Activated CD8-positive, alpha-beta memory T cell treated with anti-CD3 and anti-CD28 coated beads, Interleukin-2, amount 50 U/mL, for 4 hours (primary cell): ENCODE results near the gene AMZ1.
"Not testable (repeated sequence)": the region's sequence is repeated elsewhere in the genome, so short reads cannot be mapped to it uniquely, and the experiment has no call there.

ENCODE experiments used
- DNase-seq: peaks from one replicate; pipeline ENCODE4 v3.0.0-alpha.2; 2020

Gene AMZ1

DNA sequence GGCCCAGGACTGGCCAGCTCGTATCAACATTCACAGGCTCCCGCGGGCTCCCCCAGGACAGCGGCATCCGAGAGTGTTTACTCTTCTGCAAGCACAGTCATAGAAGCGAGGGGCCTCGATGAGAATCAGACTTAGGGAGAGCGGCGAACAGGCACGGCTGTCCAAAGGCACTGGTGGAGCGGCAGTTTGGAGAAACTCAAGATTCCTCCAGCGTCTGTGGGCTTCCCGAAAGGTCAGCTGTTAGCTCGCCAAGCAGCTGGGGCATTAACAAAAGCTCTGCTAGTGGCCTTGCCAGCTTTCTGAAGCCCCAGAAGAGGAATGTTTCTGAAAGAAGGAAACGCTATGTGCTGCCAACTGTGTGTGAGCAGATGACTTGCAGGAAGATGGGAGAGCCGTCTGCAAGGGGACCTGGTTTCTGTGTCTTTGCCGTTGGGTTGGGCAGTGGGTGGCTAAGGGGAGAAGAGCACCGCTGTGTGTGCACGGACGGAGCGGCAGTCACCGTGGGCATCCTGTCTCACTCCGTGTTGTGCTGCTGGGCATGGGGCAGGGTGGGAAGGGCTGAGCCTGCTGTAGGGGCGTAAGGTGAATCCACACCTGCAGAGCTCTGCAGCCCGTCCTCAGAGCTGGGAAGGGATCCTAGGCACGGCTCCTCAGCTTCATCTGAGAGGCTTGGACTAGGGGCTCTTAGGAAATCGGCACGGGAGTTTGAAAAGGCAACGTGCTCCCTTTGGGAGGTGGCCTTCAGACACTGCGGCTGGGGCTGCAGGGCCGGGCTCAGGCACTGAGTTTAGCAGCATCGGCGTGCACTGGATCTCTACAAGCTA, 42.1 kb downstream of the AMZ1 start:
- DNase-seq, result no peak

DNA sequence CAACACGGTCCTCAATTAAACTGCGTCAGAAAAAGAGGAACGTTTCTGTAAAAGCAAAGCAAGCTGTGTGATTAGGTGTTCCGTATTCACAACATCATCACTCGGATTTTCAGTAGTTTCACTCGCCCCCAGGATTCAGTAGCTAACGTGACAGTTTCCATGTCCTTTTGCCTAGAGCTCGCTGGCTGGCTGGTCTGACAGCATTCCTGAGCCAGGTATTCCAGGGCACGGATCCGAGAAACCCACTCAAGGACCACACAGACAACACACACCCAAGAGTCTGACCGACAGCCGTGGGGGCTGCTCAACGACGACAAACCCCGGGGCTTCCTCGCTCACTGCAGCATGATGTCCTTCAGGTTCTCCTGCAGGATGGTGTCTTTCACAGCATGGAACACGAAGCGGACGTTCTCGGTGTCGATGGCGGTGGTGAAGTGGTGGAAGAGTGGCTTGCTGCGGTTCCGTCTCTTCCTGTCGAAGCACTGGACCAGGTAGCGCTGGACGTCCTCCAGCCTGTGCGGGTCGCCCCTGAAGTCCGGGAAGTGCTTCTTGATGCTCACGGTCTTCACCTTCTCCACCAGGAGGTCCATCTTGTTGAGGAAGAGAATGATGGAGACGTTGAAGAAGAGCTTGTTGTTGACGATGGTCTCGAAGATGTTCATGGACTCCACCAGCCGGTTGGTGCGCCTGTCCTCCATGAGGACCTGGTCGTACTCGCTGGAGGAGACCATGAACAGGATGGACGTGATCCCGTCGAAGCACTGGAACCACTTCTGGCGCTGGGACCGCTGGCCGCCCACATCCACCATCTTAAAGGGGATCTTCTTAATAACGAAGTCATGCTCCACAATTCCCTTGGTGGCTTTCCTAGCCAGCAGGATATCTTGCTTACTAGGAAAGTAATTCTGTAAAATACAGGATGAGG, 43.1 kb downstream of the AMZ1 start:
- no peak for DNase-seq

DNA sequence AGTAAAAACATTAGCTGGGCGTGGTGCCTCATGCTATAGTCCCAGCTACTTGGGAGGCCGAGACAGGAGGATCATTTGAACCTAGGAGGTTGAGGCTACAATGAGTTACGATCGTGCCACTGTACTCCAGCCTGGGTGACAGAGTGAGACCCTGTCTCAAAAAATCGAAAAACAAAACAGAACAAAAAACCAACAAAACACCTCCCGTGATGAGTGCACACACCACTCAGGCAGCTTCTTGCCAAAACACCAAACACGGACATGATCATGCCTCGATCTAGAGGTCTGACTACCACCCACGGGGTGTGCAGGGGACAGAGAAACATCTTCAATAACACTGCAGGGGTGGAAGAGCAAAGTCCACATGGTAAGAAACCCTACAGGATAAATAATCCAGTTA, 44.4 kb downstream of the AMZ1 start:
- no peak for DNase-seq

DNA sequence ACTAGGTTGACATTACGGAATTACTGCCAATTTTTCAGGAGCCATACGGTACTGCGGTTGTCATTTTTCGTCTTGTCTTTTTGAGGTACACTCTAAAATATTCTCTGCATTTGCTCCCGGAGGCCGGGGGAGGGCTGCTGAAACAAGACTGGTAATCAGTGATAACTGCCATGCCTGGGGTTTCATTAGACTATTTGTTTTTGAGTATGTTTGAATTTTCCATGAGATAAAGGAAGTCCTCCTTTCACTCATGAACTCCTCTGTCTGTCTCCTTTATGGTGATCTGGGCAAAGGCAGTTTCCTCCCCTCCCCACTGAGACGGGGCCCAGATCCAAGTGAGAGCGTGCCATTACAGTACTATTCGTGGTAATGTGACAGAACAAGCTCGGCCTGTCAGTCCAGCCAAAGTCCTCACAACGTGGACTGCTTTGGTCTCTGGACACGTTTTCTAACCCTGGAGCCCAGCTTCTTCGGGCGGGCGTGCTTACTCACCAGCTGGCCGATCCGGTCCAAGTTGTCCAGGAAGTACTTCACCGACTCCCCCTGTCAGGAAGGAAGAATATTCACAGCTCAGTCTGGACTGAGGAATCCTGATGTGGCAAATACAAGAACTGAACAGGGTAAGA, 45.1 kb downstream of the AMZ1 start:
- no peak for DNase-seq

DNA sequence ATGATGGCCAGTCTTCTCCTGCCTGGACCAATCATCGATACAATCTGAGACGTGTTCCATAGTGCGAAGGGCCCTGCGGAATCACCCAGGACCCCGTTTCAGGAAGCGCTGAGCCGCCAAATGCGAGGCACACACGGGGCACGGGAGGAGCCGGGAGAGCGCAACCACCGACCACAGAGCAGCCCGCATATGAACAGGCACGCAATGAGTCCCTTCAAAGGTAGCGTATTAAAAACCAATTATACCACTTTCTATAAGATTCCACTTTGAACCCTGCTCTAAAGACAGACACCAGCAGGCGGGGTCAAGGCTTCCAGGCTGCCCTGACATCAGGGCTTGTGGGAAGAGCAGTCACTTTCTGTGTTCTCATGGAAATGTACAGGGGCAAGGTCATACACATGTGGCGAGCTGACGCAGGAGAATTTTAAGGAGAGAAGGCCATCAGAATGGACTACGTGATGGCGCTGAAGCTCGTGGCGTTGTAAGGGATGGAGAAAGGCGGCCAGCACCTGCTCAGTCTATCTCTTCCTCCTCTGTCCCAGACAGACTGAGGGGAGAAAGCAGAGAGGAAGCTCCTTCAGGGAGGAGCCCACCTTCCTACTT, 46.2 kb downstream of the AMZ1 start:
- no peak for DNase-seq

DNA sequence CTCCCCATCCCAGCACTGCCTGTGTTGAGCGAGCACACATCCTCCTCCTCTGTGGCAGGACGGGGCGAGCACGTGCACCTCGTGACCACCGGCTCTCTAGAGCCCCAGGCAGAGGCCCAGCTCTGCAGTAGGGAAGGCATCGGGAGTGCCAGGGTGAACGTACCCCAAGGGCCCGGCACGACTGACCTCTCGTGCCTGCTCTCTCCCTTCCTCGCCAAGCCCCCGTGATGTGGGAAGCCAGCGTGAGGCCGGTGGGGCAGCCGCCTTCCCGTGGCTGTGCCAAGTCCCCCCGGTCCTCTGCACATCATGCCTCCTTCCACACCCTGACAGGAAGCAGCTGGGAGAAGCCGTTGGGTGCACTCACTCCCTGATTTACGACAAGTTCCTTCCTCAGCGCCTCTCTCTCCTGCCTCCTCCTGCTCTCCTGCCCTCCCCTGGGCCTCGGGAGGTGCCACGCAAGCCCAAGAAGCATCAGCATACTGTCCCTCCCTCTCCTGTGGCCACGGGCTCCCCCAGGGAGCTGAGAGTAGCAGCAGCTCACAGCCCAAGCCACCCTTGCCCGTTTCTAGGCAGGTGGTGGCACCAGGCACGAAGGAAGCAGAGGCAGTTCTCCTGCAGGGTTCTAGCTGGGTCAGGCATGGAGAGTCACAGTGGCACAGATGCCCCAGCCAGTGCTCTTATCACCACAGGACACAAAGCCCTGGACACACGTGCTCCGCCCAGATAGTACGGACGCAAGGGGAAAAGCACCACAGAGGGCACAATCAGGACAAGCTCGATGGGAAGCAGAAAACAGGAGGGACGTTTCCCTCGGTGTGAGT, 47.0 kb downstream of the AMZ1 start:
- no peak for DNase-seq

DNA sequence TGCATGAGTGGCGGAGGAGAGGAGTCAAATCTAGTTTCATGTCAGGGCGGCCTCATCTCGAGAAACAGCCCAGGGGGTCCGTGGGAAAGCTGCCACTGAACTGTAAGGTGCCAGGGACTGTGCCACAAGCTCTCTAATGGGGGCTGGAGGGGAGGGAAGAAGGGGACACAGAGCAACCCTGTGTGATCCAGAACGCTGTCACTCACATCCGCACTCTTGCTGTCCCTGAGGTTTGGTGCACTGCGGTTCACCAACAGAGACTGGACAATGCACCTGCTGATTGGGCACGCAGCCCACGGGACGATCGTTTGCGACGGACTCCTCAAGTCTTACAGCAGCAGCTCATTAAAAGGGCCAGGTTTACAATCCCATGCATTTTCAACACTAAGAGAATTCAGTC, 47.7 kb downstream of the AMZ1 start:
- DNase-seq, result no peak

DNA sequence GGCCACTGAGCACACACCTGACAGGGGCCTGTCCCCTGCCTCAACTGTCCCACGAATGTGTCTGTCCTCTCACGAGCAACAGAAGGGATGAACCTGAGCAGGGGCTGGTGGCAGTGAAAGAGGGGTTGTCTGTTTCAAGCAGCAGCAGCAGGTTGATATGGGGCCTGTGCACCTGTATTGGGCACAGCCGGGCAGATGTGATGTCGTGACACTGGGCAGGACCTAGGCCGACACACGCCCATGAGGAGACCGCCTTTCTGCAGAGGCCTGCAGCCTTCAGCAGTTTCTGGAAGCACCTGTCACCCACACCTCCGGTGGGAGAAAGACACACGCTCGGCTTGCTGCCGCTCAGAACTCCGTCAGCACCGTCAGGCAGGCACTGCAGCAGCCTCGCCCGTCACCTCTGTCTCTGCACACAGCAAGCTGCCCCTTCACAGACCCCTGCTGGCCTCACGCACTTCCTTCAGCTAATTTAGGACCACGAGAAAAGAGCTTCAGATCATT, 48.5 kb downstream of the AMZ1 start:
- DNase-seq, result no peak

DNA sequence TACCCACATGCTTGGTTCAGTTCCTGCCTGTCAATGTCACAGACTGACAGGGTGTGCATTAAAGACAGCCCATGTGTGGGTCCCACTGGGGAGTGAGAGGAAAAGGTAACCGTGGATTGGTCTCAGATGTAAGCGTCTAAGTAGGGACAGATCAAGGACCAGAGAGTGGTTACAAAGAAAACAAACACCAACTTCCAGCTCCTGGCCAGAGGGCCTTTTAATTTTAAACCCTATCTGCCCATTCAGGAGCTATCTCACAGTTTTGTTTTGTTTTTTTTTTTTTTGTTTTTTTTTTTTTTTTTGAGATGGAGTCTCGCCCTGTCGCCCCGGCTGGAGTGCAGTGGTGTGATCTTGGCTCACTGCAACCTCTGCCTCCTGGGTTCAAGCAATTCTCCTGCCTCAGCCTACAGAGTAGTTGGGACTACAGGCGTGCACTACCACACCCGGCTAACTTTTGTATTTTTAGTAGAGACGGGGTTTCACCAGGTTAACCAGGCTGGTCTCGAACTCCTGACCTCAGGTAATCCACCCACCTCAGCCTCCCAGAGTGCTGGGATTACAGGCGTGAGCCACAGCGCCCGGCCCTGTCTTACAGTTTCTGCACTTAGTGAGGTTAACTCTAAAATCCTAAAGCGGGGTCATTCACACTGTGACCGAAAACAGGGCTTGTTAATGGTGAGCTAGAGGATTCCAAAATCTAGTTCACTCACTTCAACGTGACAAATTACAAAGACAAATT, 49.2 kb downstream of the AMZ1 start:
- DNase-seq, result not testable (repeated sequence)

DNA sequence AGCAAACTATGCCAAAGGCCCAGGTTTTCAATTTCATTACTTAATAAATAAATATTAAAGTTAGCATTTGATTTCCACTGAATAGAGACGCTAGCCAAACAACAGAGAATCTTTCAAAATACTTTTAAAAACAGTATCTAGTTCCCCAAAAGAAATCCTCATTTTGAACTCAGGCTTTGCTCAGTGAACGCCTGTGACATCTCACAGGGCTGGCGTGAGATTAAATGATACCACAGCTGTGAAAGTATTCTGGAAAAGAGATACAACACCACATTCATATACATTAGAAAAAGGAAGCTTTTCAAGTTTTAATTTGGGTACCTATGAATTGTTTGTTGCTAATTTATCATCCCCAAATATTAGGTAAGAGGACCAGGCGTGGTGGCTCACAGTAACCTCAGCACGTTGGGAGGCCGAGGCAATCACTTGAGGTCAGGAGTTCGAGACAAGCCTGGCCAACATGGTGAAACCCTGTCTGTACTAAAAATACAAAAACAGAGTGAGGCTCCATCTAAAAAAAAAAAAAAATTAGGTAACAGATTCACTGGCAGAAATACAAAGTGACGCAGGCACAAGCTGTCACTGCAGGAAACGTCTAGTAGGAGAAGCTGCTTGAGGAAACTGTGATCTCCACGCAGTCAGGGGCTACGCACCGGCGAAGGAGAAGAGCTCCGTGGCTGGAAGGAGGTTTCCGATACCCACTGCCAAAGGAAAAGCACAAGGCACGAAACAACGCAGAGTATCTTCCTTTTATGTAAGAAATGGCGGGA, 50.0 kb downstream of the AMZ1 start:
- no peak for DNase-seq

DNA sequence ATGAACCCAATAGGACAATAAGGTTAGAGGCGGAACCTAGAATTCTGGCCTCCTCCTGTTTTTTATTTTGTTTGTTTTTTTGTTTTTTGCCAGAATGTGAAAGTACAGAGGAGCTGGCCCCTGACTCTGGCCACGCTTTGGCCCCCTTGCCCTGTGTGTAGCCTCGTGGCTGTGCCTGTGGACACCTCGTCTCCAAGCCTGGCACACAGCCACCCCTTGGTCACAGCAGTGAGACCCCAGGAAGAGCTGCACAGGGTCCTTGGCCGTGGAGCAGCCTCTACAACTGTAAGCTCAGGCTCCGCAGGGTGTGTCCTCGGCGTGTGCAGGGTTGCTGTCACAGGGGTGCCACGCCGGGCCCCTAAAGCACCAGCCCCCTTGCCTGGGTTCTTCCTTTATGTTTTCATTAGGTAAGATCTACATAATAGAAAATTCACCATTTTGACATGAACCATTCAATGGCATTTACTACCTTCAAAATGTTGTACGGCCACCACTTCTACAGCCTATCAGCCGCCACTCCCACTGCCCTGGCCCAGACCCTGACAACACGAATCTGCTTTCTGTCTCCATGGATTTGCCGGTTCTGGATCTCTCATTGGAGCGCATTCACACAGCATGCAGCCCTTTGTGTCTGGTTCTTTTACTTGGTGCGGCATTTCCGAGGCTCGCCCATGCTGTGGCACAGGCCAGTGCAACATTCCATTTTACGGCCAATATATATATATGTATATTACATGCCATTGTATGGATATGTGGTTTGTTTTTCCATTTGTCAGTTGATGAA, 51.0 kb downstream of the AMZ1 start:
- no peak for DNase-seq

DNA sequence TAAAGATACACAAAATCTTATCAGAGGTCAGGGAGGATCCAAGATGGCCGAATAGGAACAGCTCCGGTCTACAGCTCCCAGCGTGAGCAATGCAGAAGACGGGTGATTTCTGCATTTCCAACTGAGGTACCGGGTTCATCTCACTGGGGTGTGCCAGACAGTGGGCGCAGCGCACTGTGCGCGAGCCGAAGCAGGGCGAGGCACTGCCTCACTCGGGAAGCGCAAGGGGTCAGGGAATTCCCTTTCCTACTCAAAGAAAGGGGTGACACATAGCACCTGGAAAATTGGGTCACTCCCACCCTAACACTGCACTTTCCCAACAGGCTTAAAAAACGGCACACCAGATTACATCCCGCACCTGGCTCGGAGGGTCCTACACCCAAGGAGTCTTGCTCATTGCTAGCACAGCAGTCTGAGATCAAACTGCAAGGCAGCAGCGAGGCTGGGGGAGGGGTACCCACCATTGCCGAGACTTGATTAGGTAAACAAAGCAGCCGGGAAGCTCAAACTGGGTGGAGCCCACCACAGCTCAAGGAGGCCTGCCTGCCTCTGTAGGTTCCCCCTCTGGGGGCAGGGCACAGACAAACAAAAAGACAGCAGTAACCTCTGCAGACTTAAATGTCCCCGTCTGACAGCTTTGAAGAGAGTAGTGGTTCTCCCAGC, 55.7 kb downstream of the AMZ1 start:
- DNase-seq, result not testable (repeated sequence)

DNA sequence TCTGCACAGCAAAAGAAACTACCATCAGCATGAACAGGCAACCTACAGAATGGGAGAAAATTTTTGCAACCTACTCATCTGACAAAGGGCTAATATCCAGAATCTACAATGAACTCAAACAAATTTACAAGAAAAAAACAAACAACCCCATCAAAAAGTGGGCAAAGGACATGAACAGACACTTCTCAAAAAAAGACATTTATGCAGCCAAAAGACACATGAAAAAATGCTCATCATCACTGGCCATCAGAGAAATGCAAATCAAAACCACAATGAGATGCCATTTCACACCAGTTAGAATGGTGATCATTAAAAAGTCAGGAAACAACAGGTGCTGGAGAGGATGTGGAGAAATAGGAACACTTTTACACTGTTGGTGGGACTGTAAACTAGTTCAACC, 60.7 kb downstream of the AMZ1 start:
- DNase-seq, result not testable (repeated sequence)

DNA sequence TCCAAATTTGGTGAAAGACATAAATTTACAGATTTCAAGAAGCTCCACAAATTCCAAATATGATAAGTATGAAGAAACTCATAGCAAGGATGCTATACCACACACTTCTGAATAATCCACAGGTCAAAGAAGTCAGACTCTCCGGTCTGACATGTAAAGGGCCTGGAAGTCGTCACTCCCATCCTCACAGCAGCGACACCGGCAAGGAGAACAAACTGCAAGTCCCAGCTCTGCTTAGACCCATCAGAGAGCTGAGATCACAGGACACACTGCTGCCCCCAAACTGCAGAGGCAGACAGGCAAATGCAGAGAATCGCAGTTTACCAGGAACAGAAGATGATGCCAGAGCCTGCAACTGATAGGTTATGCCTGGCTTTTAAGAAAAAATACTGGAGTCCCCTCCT, 62.0 kb downstream of the AMZ1 start:
- DNase-seq, result no peak

DNA sequence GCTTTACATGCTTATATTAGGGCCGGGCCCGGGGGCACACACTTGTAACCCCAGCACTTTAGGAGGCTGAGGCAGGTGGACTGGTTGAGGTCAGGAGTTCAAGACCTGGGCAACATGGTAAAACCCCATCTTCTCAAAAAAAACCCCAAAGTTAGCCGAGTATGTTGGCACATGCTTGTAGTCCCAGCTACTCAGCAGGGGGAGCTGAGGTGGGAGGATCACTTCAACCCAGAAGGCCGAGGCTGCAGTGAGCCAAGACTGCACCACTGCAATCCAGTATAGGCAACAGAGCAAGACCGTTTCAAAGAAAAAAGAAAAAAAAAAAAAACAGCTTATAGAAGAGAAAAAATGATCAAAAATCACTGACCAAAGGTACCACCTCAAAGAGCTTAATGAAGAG, 63.1 kb downstream of the AMZ1 start:
- no peak for DNase-seq

DNA sequence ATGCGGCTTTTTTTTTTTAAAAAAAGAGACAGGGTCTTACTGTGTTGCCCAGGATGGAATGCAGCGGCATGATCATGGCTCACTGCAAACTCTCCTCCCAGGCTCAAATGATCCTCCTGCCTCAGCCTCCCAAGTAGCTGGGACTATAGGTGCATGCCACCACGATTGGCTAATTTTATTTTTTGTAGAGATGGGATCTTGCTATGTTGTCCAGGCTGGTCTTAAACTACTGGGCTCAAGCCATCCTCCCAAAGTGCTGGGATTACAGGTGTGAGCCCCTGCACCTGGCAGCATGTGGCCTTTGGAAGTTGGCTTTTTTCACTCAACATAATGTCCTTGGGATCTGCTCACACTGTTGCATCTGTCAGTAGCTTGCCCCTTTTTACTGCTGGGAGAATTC, 65.1 kb downstream of the AMZ1 start:
- no peak for DNase-seq

DNA sequence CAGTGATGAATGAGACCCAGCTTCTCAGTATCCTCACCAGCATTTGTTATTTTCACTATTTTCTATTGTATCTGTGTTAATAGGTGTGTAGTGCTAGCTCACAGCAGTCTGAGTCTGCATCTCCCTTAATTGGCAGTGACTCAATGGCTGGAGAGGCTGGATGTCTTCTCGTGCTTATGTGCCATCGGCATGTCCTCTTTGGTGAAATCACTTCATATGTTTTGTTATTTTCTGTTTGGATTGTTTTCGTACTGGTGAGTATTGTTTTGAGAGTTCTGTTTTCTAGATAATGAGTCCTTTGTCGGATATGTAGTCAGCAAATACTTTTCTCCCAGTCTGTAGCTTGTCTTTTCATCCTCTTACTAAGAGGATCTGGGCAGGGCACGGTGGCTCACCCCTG, 66.1 kb downstream of the AMZ1 start:
- no peak for DNase-seq

DNA sequence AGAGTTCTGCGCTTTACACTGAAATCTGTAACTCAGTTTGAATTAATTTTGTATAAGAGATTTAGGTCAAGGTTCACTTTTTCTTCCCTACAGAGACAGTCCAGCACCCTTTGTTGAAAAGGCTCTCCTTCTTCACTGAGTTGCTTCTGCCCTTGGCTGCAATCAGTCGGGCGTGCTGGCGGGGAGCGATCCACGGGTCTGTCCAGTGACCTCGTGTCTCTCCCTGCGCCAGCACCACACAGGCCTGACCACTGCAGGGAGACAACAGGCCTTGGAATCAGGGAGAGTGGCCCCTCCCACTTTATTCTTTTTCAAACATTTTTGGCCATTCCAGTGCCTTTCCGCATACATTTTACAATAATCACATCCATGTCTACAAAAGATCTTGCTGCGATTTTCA, 66.9 kb downstream of the AMZ1 start:
- DNase-seq, result no peak

DNA sequence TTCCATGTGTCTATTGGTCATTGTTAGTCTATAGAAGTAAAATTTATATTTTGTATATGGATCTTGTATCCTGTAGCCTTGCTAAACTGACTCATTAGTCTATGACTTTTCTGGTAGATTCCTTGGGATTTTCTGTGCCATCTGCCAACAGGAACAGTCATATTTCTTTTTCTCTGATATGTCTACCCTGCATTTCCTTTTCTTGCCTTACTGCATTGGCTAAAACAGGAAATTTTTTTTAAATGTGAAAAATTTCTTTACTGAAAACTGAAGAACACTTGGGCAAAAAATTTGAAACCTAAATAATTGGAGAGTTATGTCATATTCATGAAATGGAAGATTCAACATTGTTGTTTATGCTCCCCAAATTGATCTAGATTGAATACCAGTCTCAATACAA, 67.5 kb downstream of the AMZ1 start:
- no peak for DNase-seq
